ENCODE measurements around the gene CLRN1.

Gene CLRN1

DNA sequence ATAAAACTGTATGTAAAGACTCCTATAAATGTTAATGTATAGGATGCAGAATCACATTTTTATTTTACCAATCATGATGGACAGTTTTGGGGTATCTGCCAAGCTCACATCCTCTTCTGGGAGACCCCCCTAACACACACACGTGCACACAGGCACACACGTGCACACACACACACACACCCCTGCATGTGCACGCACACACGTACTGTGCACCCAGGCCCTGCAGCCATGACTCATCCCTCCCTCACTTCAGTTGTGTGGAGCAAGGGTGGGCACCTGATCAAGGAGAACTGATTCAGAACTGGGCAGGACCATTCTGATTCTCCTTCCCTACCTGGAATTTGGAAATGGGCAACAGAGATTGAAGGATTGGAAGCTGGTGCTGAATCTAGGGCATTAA, 51.3 kb downstream of the CLRN1 start:
- no peak for DNase-seq (ENCODE audit: low read depth in 2 of 2)

DNA sequence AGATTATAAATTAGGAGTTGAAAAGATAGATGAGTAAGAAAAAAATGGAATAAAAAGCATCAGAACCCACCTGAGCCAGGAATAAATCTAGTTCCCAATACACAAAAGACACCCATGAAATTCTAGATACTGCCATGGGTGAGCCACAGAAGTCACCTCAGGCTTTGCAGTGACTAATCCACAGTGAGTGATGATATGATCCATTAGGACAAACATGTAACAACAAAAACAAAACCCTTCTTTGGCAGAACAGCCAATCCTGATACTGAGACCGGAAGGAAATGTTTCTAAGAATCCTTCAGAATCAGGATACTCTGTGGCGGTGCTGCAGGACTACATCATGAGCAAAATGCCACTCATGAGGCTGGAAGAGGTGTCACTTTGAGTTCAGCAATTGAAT, 52.3 kb downstream of the CLRN1 start:
- no peak for DNase-seq (ENCODE audit: low read depth in 2 of 2)

DNA sequence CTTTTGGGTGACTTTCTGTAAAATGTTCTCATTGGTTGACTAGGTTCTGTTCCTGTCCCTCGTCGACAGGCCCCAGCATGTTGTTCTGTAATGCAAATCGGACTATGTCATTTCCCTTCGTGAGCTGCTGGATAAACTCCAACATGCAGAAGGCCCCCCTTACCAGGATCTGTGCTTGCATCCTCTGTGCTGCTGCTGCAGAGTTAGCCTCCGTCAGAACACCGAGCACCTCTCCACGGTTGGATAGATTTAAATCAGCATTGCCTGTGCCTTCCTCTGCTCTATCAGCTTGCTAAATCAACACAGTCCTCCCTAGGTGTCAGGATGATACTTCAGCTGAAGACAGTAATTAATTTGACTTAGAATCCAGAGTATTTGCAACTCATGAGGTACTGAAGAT, 54.6 kb downstream of the CLRN1 start:
- no peak for DNase-seq (ENCODE audit: low read depth in 2 of 2)

DNA sequence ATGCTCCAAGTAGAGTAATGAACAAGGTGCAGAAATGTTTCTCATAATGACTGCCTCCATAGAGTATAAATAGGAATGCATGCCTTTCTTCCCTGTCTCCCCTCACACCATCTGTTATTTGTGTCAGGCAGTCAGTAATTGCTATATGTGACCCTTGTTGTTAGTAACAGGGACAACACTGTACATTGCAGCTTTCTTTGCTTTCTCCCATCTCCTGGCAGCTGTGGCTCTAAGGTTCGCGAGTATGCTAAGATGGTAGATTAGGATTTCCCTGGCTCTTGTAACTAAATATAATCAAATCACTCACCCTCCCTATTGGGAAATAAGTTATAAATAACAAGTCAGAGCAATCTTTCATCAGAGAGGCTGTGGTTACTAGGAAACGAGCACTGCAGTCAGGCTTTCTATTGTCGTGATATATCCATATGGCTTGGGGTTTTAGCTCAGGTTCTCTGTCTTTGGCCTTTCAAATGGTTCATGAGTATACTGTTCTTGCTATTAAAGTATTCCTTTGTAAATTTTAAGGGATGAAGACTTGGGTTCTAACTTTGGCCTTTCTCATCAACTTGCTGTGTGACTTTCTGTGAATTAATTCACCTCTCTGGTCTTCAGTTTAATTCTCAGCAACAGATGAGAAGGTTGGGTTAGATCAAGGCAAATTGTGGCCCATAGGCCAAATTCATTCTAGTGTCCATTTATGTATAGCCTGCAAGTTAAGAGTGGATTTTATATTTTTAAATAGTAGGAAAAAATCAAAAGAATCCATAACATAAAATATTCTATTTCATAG, 59.2 kb downstream of the CLRN1 start:
- DNase-seq (ENCODE audit: low read depth in 2 of 2), result no peak

DNA sequence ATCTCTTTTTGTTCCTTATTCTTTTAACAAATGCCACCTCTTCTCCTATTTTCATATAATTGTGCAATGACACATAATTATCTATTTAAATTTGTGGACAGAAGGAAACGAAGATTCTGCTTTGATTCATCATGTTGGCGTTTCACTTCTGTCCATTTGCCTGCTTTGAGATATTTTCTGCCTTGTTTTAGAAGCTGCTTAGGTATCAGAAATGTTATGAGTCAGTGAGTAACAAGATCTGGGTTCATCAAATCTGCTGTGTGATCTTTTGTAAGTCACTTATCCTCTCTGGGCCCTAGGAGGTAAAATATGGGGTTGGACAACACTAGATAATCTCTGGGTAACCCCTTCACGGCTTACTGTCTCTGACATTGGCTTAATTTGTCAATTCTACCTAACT, 60.0 kb downstream of the CLRN1 start:
- no peak for DNase-seq (ENCODE audit: low read depth in 2 of 2)

DNA sequence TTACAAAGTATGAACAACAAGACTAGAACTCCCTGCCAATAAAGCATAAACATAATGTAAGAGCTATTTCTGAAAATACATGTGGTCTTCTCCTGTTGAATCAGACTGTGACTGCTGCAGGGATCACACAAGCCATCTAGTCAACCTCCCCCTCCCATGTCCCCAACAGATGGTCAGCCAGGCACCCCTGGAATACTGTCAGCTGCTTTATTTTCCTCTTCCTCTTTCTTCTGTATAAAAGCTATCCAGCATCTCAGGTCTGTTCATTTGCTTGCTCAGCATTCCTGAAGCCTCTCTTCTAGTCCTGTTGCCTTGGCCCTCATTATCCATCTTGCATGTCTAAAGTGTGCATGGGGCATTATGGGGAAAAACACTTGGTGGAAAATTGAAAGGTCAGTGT, 60.8 kb downstream of the CLRN1 start:
- DNase-seq (ENCODE audit: low read depth in 2 of 2), result no peak

DNA sequence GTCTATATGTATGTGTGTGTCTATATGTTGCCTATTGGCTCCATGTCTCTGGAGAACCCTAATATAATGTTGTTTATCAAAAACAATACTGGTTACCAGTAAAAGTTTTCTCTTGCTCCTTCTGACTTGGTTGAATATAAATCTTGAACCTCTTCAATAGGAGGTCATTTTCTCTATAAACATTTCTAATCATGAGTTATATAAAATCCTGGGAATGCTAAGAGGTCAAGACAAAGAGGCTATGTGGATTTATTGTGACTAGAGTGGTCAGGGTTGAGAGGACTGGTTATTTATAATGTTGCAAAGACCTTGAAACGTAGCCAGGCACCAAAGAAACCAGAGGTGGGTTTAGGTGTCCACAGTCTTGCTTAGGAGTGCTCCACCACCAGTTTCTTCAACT, 66.1 kb downstream of the CLRN1 start:
- DNase-seq (ENCODE audit: low read depth in 2 of 2), result no peak

DNA sequence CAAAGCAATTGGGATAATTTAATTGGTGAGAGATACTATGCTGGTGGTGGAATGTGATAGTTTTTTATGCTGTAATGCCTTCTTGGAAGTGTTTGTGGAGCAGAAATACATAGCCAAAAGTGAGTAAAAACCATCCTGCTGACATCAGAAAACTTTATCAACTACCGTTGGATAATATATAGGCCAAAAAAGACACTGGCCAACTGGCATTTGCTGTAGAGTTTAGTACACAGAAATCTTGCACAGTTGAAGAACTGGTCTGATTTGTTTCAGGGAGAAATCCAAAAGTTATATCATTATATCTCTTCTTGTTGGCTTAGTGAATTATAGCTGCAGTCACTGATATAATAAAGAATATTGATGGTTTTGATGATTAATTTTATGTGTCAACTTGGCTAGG, 66.8 kb downstream of the CLRN1 start:
- DNase-seq (ENCODE audit: low read depth in 2 of 2), result no peak

DNA sequence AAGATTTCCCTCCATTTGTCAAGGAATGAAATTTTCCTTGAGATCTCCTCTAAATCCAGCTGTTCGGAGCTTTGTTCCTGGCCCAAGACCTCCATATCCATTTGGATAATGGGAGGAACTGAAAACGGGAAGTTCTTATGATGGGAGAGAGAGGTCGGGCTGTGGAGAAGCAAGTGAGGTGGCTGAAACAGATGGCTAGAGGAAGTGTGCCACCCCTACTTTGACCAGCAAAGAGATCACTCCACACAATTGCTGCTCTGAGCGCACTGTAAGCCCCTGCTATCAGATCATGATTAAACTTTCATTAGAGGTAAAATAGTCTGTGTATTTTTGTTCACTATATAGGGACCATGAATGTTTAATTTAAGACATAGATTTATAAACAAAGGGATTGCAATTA, 67.2 kb downstream of the CLRN1 start, which contains the start of gene MINDY4B:
Gene MINDY4B, minus strand, starts transcription at position 101 of the 400 bp plus-strand sequence. Its CDS starts 0 bp downstream, at position 101.
- DNase-seq (ENCODE audit: low read depth in 2 of 2), result no peak

DNA sequence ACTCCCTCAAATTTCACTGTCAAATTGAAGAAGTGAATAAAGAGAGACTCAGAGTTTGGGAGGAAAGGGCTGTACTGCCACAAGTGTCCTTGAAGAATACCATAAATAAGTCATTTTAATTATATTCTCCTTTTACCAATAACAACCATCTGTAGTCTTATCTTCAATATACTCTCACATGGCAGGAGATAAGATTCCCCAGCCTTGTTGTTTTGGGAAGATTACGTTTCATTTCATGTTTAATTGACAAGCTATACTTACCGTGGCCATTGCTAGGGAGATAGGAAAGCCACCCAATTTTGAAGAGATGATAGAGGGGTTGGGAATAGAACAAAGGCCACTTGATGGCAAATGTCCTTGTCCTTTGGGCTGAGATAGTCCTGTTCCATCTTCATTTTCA, 69.5 kb downstream of the CLRN1 start:
- DNase-seq (ENCODE audit: low read depth in 2 of 2), result no peak

DNA sequence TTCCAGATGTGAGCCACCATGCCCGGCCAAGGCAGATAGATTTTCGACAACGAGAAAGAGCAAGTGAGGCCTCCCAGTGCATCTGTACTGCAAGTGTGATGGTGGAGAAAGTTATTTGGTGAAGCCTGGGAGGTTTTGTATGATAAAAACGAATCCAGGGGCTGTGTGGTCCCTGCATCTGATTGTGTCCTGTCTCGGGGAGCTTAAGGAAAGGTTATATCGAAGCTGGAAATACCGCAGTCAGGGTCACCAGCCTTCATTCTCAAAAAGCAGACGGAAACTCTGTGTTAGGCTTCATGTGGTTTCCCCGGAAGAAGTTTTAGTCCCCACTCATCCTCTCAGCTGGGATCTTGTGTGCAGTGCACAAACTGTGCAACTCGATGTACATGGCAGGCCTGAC, 70.7 kb downstream of the CLRN1 start:
- no peak for DNase-seq (ENCODE audit: low read depth in 2 of 2)

DNA sequence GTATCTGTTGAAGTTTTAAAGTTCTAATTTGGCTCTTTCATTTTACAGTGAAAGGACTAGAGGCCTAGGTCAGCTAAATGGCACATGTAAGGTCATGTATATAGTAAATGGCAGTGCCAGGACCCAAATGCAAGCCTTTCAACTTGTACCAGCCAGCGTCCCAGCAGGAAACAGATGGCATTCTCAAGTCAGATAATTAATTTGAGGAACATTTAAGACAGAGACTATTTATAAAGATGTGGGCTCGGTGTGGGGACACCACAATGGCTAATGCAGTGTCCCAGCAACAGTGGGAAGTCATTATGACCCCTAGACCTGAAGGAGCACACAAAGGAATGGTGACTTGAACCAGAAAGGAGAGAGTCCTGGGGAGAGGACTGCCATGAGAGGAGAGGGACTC, 73.4 kb downstream of the CLRN1 start:
- DNase-seq (ENCODE audit: low read depth in 2 of 2), result no peak

DNA sequence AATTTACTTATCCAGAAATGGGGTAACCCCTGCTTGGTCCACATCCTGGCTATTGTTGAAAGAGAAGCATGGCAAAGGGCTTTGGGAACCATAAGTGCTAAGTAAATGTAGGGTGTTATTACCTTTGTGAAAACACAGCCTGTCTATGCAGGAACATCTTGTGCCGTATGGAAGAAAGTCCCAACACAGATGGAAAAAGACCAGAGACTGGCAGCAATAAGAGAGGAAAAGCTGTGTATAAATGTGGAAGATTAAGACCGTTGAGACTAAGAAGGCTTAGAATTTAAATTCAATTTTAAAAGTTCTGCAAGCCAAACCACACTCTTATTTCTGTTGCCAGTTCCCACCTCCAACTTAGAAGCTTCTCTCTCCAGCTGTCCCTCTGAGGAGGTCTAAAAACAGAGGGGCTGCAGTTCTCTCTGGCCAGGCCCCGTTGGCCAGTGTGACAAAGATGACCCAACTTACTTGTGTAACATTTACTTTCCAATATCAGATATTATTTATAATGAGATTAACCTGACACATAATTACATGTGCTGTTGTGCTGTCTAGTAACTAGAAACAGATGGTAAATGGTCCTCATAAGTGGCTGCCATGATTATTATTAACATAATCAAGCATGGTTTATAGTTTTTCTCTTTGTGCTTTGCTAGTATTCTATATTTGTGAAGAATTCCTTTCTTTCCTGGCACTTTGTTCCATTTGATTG, 74.3 kb downstream of the CLRN1 start:
- no peak for DNase-seq (ENCODE audit: low read depth in 2 of 2)

DNA sequence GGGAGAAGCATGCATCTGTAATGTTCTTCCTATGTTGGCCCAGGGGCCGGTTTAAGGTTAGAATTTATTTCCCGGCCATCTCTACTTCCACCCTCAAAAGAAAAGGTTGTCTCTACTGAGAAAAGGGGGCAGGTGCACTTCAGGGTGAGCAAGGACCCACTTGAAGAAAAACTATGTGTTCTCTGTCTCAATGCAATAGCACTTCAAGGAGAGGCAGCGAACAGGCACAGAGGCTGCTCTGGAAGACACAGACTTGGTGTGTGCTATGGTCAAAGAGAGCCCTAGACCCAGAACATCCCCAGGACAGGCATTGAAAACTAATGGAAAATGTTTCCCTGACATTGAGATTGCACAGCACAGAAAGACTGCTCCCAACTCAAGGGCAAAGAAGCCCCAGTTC, 74.9 kb downstream of the CLRN1 start:
- no peak for DNase-seq (ENCODE audit: low read depth in 2 of 2)

DNA sequence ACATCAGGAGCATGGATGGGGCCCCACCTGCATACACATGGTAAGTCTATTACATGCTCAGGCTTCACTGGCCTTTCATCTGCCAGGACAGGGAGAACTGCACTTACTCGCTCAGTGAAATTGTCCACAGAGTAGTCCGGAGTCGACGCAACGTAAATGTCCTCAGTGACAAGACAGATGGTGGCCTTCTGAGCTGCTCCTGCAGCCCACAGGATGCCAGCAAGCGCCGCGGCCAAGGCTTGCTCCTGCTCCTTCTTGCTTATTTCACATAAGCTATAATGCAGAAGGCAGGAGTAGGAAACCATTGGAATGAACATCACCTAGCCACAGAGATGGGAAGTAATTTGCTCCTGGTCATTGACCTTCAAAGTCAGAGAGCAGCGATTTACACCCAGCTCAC, 81.7 kb downstream of the CLRN1 start:
- DNase-seq (ENCODE audit: low read depth in 2 of 2), result no peak

DNA sequence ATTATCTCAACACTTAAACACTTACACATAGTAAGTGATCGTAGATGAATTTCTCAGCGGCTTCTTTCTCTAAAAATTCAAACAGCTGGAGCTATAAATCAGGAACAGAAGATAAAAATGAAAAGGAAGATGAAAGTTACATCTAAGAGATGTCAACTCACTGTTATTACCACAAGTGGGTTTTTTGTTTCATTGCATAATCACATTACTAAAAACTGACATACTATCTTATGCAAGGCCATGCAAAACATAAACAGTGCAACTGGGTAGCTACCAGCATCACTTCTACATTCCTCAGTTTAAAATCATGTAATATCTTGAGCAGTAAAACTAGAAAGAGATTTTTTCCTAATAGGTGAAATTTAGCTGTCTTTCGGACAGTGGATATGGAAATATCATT, 82.2 kb downstream of the CLRN1 start:
- DNase-seq (ENCODE audit: low read depth in 2 of 2), result no peak

DNA sequence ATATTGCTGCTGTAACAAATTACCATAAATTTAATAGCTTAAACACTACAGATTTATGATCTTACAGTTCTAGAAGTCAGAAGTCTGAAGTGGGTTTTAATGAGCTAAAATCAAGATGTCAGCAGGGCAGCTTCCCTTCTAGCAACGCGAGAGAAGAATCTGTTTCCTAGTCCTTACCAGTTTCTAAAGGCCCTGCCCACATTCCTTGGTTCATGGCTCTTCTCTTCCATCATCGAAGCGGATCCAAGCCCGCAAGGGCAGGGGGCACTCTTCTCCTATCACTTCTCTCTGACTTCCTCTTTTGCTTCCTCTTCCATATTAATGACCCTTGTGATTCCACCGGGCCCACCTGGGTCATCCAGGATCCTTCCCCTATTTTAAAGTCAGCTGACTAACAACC, 83.4 kb downstream of the CLRN1 start:
- no peak for DNase-seq (ENCODE audit: low read depth in 2 of 2)

DNA sequence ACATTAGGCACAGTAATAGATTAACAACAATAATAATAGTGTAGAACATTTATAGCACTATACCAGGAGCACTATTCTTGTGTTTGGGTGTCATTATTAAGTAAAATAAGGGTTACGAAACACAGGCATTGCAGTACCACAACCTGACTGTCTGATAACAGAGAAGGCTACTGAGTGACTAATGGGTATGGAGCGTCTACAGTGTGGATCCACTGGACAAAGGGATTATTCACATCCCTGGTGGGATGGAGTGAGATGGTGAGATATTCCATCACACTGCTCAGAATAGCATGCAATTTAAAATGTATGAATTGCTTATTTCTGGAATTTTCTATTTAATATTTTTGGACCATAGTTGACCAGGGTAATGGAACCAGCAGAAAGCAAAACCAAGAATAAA, 85.5 kb downstream of the CLRN1 start:
- DNase-seq (ENCODE audit: low read depth in 2 of 2), result no peak

DNA sequence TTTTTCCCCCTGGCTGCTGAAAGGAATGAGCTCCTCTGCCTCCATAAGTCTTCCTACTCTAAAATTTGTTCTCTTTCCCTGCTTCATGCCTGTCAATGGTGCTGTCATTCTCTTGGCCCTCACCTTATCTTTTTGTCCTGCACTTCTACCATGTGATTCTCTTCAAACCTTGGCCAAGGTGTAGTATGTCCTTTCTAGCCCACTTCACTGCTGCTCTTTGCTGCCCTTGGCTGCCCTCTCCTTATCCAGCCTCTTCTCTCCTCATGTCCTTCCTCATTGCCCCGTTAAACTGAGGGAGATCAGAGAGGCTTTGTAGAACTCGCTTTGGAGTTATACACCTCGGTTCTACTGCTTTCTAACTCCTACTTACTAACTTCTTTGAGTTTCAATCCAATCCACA, 87.0 kb downstream of the CLRN1 start:
- no peak for DNase-seq (ENCODE audit: low read depth in 2 of 2)

DNA sequence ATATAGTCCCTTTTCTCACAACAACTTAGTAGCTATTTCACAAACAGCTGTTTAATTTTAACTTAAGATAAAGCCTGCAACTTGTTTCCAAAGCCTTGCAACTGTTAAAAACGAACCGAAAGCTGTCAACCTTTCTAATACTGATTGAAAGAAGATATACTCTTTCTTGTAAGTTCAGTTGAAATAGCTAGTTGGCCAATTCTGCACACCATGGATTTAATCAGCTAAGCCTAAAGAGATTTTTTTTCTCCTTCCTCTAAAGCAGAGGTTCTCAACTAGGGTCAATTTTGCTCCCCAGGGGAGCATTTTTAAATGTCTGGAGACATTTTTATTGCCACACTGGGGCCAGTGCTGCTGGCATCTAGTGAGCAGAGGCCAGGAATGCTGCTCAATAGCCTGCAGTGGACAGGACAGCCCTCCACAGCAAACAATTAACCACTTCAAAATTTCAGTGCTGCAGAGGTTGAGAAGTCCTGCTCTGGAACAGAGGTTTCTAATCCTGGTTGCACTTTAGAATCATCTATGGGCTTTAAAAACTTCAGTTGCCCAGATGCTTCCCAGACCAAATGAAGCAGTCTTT, 93.4 kb downstream of the CLRN1 start:
- no peak for DNase-seq (ENCODE audit: low read depth in 2 of 2)

DNA sequence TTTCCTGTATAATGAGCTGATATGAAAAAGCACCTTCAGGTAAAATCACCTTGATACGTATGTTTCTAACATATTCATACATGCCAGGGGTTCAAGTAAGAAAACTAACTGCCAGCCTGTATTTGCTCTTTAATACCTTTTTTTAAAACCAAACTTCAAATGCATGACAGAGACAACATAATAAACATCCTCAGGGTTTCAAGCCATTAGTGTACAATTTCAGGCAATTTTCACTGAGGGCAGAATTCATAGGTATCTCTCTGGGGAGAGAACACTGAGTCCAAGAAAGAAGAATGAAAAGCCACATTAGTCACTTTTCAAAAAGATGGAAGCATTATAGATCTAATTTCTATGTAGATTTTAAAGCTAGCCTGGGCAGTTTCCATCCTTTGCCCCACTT, 94.2 kb downstream of the CLRN1 start:
- no peak for DNase-seq (ENCODE audit: low read depth in 2 of 2)

DNA sequence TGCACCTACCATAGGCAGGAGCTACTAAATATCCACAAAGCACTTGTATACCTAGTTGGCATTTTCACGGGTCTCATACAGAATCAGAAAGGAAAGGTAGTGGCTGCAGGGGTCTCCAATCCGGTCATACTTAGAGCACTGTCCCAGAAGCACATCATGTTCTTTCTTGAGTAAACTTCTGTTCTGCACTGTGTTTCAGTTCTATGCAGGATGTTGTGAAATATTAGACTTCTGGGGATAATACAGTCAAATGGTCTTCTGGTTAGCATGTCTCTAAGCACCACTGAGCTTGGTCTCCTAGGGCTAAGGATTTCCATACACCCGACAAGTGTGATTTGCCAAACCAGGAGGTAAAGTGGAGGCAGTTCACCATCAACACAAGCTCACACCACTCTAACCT, 95.2 kb downstream of the CLRN1 start:
- no peak for DNase-seq (ENCODE audit: low read depth in 2 of 2)

DNA sequence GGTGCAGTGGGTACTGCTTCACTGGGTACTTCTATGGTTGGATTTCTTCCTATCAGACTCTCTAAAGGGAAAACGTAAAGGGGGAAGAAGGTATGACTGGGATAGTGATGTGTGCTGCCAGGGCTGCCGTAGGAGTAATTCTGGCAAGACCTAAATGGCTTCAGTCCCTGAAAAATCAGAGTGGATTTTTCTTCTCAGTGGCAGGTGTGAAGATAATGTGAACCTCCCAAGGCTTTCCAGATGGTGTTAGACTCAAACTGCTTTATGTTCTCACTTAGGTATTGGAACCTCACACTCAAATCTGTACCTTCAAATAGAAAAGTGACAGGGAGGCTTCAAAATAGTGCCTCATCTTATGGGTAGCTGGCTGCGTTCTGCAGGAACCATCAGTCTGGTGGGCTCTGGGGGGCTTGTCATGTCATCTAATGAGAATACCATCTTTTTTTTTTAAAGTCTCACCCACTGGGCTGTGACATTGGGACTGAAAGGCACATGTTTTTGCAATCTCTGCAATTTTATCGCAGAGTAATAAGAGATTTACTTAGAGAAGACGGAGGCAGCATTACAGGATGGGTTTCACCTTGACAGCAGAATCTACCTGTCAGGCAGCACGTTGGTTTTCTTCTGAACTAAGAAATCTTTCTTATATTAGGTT, 95.8 kb downstream of the CLRN1 start:
- DNase-seq (ENCODE audit: low read depth in 2 of 2), result no peak

Data from stimulated activated CD4-positive, alpha-beta T cell treated with anti-CD3 and anti-CD28 coated beads, Interleukin-15, amount 100 ng/mL, for 48 hours (primary cell).